IPS DF 6.9 (cell line): Measurements from ENCODE around the gene MLC1.
A peak's percentile ranks its signal among the peaks of the same experiment; 100 is the strongest.

Source experiments
- DNase-seq: peaks from one replicate; pipeline ENCODE4 v3.0.0-alpha.2; 2013; ENCODE audit warnings: low read depth, low spot score
- H3K27ac ChIP-seq: one replicate; pipeline ENCODE4 v1.5.1; 2013; ENCODE audit warnings: low read length, control low read depth
- H3K27me3 ChIP-seq: 2 replicates; pipeline ENCODE4 v1.6.1; 2013; ENCODE audit warnings: mild to moderate bottlenecking, low read length; ENCODE audit not compliant: control insufficient read depth, insufficient read depth
- H3K36me3 ChIP-seq: 2 replicates; pipeline ENCODE4 v1.6.1; 2013; ENCODE audit warnings: low read length; ENCODE audit not compliant: control insufficient read depth, insufficient read depth
- H3K4me1 ChIP-seq: 2 replicates; pipeline ENCODE4 v1.6.1; 2013; ENCODE audit warnings: low read length; ENCODE audit not compliant: control insufficient read depth, insufficient read depth
- H3K4me3 ChIP-seq: 2 replicates; pipeline ENCODE4 v1.5.1; 2013; ENCODE audit warnings: mild to moderate bottlenecking, low read length
- H3K9me3 ChIP-seq: 2 replicates; pipeline ENCODE4 v1.6.1; 2013; ENCODE audit warnings: low read length, inconsistent platforms; ENCODE audit not compliant: control insufficient read depth, insufficient read depth
- WGBS: extraction: QIAGEN DNeasy Blood & Tissue Kit; methylation state at CpG from one replicate; pipeline ENCODE4 v1.1.7; 2013; ENCODE audit warnings: mixed read lengths, missing lambda C conversion rate; ENCODE audit not compliant: insufficient read length, insufficient coverage; 5-methylcytosine and 5-hydroxymethylcytosine counted together

The MLC1 gene

GRCh38 chr22:50014053-50014501 is 71.1 kb downstream of the MLC1 start:
- DNase-seq, result no peak
- H3K4me1 ChIP-seq, result peaks cover 8% of the 10 kb centered on the region
- no CpG with 5 or more reads among the region's 16 CpGs for WGBS

GRCh38 chr22:50012211-50013181 is 72.7 kb downstream of the MLC1 start, which contains the start of gene IL17REL:
TSS of gene IL17REL (minus strand) at chr22:50012765. CDS start at chr22:50012646, 119 bp downstream.
- Histone ChIP-seq H3K4me1 (peaks cover 10% of the 10 kb centered on the region), H3K36me3 (no peaks in the 10 kb centered on the region; the same call in 1 of the 2 replicates), H3K27me3 (peaks cover 14% of the 10 kb centered on the region; the same call in 1 of the 2 replicates), H3K27ac (no peak within 1 kb of the TSS), H3K4me3 (no peak within 1 kb of the TSS), H3K9me3 (no peaks in the 10 kb centered on the region)
- no CpG with 5 or more reads among the region's 29 CpGs for WGBS
- DNase-seq, result no peak

More at GRCh38 chr22:50014053-50014501, 71.1 kb downstream of the MLC1 start:
- Histone ChIP-seq H3K9me3 (no peaks in the 10 kb centered on the region), H3K36me3 (no peaks in the 10 kb centered on the region; the same call in 1 of the 2 replicates), H3K27me3 (peaks cover 14% of the 10 kb centered on the region; the same call in 1 of the 2 replicates), H3K4me3 (no peak overlapping the region), H3K27ac (no peak overlapping the region)

GRCh38 chr22:50011447-50012210 is 73.6 kb downstream of the MLC1 start:
- no peaks in the 10 kb centered on the region for H3K9me3 ChIP-seq
- no CpG with 5 or more reads among the region's 18 CpGs for WGBS
- peaks cover 10% of the 10 kb centered on the region for H3K4me1 ChIP-seq
- no peak overlapping the region for H3K27ac ChIP-seq
- no peak overlapping the region for H3K4me3 ChIP-seq
- H3K36me3 ChIP-seq, result no peaks in the 10 kb centered on the region; the same call in 1 of the 2 replicates
- H3K27me3 ChIP-seq, result peaks cover 14% of the 10 kb centered on the region; the same call in 1 of the 2 replicates
- no peak for DNase-seq

GRCh38 chr22:50010676-50011446 is 74.4 kb downstream of the MLC1 start:
- Histone ChIP-seq H3K4me3 (peak overlapping the region; percentile 4; the same call in 1 of the 2 replicates), H3K27ac (no peak overlapping the region), H3K4me1 (peaks cover 10% of the 10 kb centered on the region), H3K9me3 (no peaks in the 10 kb centered on the region), H3K27me3 (peaks cover 14% of the 10 kb centered on the region; the same call in 1 of the 2 replicates), H3K36me3 (no peaks in the 10 kb centered on the region; the same call in 1 of the 2 replicates)
- no peak for DNase-seq
- WGBS, result no CpG with 5 or more reads among the region's 61 CpGs

- H3K4me3 ChIP-seq, result no peak overlapping the region
- DNase-seq, result no peak
- H3K27ac ChIP-seq, result no peak overlapping the region
- no CpG with 5 or more reads among the region's 46 CpGs for WGBS
- H3K36me3 ChIP-seq, result no peaks in the 10 kb centered on the region; the same call in 1 of the 2 replicates
- no peaks in the 10 kb centered on the region for H3K9me3 ChIP-seq
- H3K4me1 ChIP-seq, result peaks cover 10% of the 10 kb centered on the region
- peaks cover 14% of the 10 kb centered on the region; the same call in 1 of the 2 replicates for H3K27me3 ChIP-seq
These were observed 75.2 kb downstream of the MLC1 start for GRCh38 chr22:50009765-50010675.
